ENCODE results near the gene WSCD1.

DNA sequence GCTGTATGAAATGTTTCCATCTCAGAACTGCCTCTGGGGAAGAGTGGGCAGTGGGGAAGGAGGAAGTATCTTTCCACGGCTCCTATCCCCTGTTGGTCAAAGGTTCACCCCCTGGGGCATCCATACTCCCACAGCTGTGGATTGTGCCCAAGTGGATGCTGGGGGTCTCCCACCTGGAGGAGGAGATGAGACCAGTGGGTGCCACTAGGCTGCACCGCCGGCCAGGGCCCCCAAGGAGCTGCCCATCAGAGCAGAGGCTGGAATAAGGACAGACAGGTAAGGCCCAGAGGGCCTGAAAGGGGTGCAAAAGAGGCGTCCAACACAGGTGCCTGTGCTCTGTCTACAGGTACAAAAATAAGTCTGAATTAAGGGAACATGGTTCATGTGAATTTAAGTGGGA lies 87.5 kb downstream of the WSCD1 start:
- TF ChIP-seq POLR2A (IDR thresholded peaks at IDR 0.05; ENCODE audit: low read depth) = no peak
- TF ChIP-seq, protein P1, sequence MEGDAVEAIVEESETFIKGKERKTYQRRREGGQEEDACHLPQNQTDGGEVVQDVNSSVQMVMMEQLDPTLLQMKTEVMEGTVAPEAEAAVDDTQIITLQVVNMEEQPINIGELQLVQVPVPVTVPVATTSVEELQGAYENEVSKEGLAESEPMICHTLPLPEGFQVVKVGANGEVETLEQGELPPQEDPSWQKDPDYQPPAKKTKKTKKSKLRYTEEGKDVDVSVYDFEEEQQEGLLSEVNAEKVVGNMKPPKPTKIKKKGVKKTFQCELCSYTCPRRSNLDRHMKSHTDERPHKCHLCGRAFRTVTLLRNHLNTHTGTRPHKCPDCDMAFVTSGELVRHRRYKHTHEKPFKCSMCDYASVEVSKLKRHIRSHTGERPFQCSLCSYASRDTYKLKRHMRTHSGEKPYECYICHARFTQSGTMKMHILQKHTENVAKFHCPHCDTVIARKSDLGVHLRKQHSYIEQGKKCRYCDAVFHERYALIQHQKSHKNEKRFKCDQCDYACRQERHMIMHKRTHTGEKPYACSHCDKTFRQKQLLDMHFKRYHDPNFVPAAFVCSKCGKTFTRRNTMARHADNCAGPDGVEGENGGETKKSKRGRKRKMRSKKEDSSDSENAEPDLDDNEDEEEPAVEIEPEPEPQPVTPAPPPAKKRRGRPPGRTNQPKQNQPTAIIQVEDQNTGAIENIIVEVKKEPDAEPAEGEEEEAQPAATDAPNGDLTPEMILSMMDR (IDR thresholded peaks at IDR 0.05) = no peak
